KMS-11 (cell line): ENCODE measurements around the gene CACNA1G.

ENCODE experiments used
- H2AFZ ChIP-seq: fragments of 200-600 bp; sonication (generic); 2 replicates; pipeline ENCODE4 v1.6.1; 2016; ENCODE audit warnings: antibody characterized with exemption, mixed run types, low read depth
- H3K27ac ChIP-seq: fragments of 200-600 bp; sonication (generic); 2 replicates; pipeline ENCODE4 v1.6.1; 2016; ENCODE audit warnings: mild to moderate bottlenecking, mixed run types
- H3K27me3 ChIP-seq: fragments of 200-600 bp; sonication (generic); 2 replicates; pipeline ENCODE4 v1.6.1; 2017; ENCODE audit warnings: mild to moderate bottlenecking, low read depth, mixed run types, moderate library complexity; ENCODE audit not compliant: insufficient read depth
- H3K36me3 ChIP-seq: fragments of 200-600 bp; sonication (generic); 2 replicates; pipeline ENCODE4 v1.6.1; 2017; ENCODE audit warnings: mild to moderate bottlenecking, mixed run types; ENCODE audit not compliant: insufficient read depth
- H3K4me1 ChIP-seq: fragments of 200-600 bp; sonication (generic); 2 replicates; pipeline ENCODE4 v1.6.1; 2016; ENCODE audit warnings: mild to moderate bottlenecking, low read depth, mixed run types; ENCODE audit not compliant: poor library complexity, severe bottlenecking
- H3K4me2 ChIP-seq: fragments of 200-600 bp; sonication (generic); 2 replicates; pipeline ENCODE4 v1.7.0; 2016; ENCODE audit warnings: mild to moderate bottlenecking, mixed run types
- H3K4me3 ChIP-seq: fragments of 200-600 bp; sonication (generic); IDR thresholded peaks from 2 replicates; pipeline ENCODE4 v1.6.1; 2017; ENCODE audit warnings: low read depth, low read length, mixed read lengths; ENCODE audit not compliant: insufficient read depth
- H3K79me2 ChIP-seq: fragments of 200-600 bp; sonication (generic); 2 replicates; pipeline ENCODE4 v1.6.1; 2016; ENCODE audit warnings: low read depth, mixed run types; ENCODE audit not compliant: insufficient read depth
- H3K9ac ChIP-seq: fragments of 200-600 bp; sonication (generic); 2 replicates; pipeline ENCODE4 v1.6.1; 2016; ENCODE audit warnings: mild to moderate bottlenecking, mixed run types
- H4K20me1 ChIP-seq: fragments of 200-600 bp; sonication (generic); 2 replicates; pipeline ENCODE4 v1.6.1; 2016; ENCODE audit warnings: mild to moderate bottlenecking, mixed run types; ENCODE audit not compliant: insufficient read depth
- CTCF ChIP-seq: fragments of 200-600 bp; sonication (generic); conservative IDR thresholded peaks from 2 replicates; pipeline ENCODE4 v1.6.1; 2017; ENCODE audit warnings: low read depth, mild to moderate bottlenecking, antibody characterized with exemption, low read length, moderate library complexity, mixed read lengths

CACNA1G gene

GRCh38 chr17:50602836-50603235 lies 42.3 kb downstream of the CACNA1G start:
- Histone ChIP-seq H2AFZ (no peak overlapping the region), H3K4me2 (no peak overlapping the region), H3K79me2 (no peaks in the 10 kb centered on the region), H3K4me3 (no peak overlapping the region), H3K9ac (no peak overlapping the region), H3K36me3 (no peaks in the 10 kb centered on the region), H4K20me1 (no peaks in the 10 kb centered on the region), H3K4me1 (peaks cover 10% of the 10 kb centered on the region), H3K27ac (no peak overlapping the region), H3K27me3 (peaks cover 86% of the 10 kb centered on the region)
- no peak for TF ChIP-seq CTCF

- peaks cover 9% of the 10 kb centered on the region for H3K4me1 ChIP-seq
- peak; percentile 43 for TF ChIP-seq CTCF
- no peak overlapping the region for H3K27ac ChIP-seq
- H3K27me3 ChIP-seq: peaks cover 88% of the 10 kb centered on the region
- H2AFZ ChIP-seq: no peak overlapping the region
- no peak overlapping the region for H3K4me3 ChIP-seq
- H3K9ac ChIP-seq: no peak overlapping the region
- no peaks in the 10 kb centered on the region for H3K79me2 ChIP-seq
- no peak overlapping the region for H3K4me2 ChIP-seq
- H3K36me3 ChIP-seq: no peaks in the 10 kb centered on the region
- no peaks in the 10 kb centered on the region for H4K20me1 ChIP-seq
These were observed 42.8 kb downstream of the CACNA1G start for GRCh38 chr17:50603340-50603739.

GRCh38 chr17:50604513-50604912 lies 44.0 kb downstream of the CACNA1G start:
- Histone ChIP-seq H3K4me2 (no peak overlapping the region), H3K27ac (no peak overlapping the region), H3K9ac (no peak overlapping the region), H3K36me3 (no peaks in the 10 kb centered on the region), H3K4me3 (no peak overlapping the region), H2AFZ (no peak overlapping the region), H3K27me3 (peaks cover 96% of the 10 kb centered on the region), H4K20me1 (no peaks in the 10 kb centered on the region), H3K4me1 (peaks cover 5% of the 10 kb centered on the region), H3K79me2 (no peaks in the 10 kb centered on the region)
- TF ChIP-seq CTCF: no peak

GRCh38 chr17:50605429-50605828 lies 44.9 kb downstream of the CACNA1G start:
- H3K27ac ChIP-seq: no peak overlapping the region
- TF ChIP-seq CTCF: no peak

More at GRCh38 chr17:50605429-50605828, 44.9 kb downstream of the CACNA1G start:
- Histone ChIP-seq H3K4me1 (peaks cover 5% of the 10 kb centered on the region), H3K4me3 (no peak overlapping the region), H3K9ac (no peak overlapping the region), H3K4me2 (no peak overlapping the region), H3K27me3 (peaks cover 99% of the 10 kb centered on the region), H2AFZ (no peak overlapping the region), H4K20me1 (no peaks in the 10 kb centered on the region), H3K79me2 (no peaks in the 10 kb centered on the region), H3K36me3 (no peaks in the 10 kb centered on the region)
